K562 (cell line): ENCODE data around the gene PITRM1. TPM values are rescaled to one million over a fixed set of nuclear protein-coding genes. Genes with fewer than 3 reads are reported as not detected.

Experiments used
- ATAC-seq: fragments of 200-7000 bp; cut with Tn5 transposase; 3 replicates; pipeline ENCODE4 v1.9.1; 2020; ENCODE audit warnings: moderate library complexity
- BruUV-seq: library from RNA; stranded (reverse); fragments of 400-500 nt; replicated peaks from 2 replicates; lab custom pipeline; 2021; lab: Mats Ljungman, UMichigan
- CTCF ChIA-PET: fragments of 300-600 bp; formaldehyde crosslinking; extraction: SDS; loops from one replicate; lab custom pipeline; 2021; ENCODE audit warnings: low intra/inter-chr PET ratio; lab: Yijun Ruan, JAX
- POLR2A ChIA-PET: fragments of 300-600, 350-650 bp; sonication (Branson Sonifier 250); formaldehyde crosslinking; extraction: SDS; loops from one replicate; lab custom pipeline; 2021; ENCODE audit warnings: antibody characterized with exemption, inconsistent platforms; lab: Yijun Ruan, JAX
- DNase-seq, 4 experiments: peaks; one replicate each; pipeline versions ENCODE4 v3.0.0 to v3.0.0-alpha.2; 2011 to 2018; ENCODE audit warnings: low spot score in 3 of 4, mixed read lengths in 3 of 4; ENCODE audit errors: extremely low read depth in 1 of 4
- FAIRE-seq: peaks from 2 replicates; lab custom pipeline; 2011; peaks lifted over from hg19 to GRCh38; lab: Jason Lieb, UNC
- H2AFZ ChIP-seq: 2 replicates; pipeline ENCODE4 v1.6.0; 2011; ENCODE audit warnings: low read depth, low read length, control low read depth, inconsistent platforms
- H3K27ac ChIP-seq: fragments of 200-600 bp; 3 replicates; pipeline ENCODE4 v1.8.0; 2011; ENCODE audit warnings: low read depth, mild to moderate bottlenecking, control low read depth, inconsistent platforms, low read length, moderate library complexity, mixed read lengths; ENCODE audit errors: extremely low read depth
- H3K27me3 ChIP-seq, 2 experiments: fragments of 300-600 bp in 1 of 2; 2 replicates in 1 of 2; 3 replicates in 1 of 2; pipeline versions ENCODE4 v1.6.0 to v1.8.0; 2011; ENCODE audit warnings: inconsistent platforms in 2 of 2, low read length in 2 of 2, mild to moderate bottlenecking in 1 of 2, mixed read lengths in 1 of 2, moderate library complexity in 1 of 2; ENCODE audit not compliant: control insufficient read depth in 2 of 2, insufficient read depth in 2 of 2
- H3K36me3 ChIP-seq: fragments of 300-600 bp; 3 replicates; pipeline ENCODE4 v1.8.0; 2011; ENCODE audit warnings: mild to moderate bottlenecking, low read length, inconsistent platforms; ENCODE audit not compliant: control insufficient read depth, insufficient read depth
- H3K4me1 ChIP-seq, 2 experiments: fragments of 200-600 bp in 1 of 2; replicated peaks in 1 of 2; 2 replicates in 1 of 2; 3 replicates in 1 of 2; pipeline versions ENCODE4 v1.5.1 to v1.8.0; 2011; ENCODE audit warnings: inconsistent platforms in 2 of 2, low read length in 2 of 2, mild to moderate bottlenecking in 1 of 2, mixed read lengths in 1 of 2, moderate library complexity in 1 of 2; ENCODE audit not compliant: control insufficient read depth in 2 of 2, insufficient read depth in 2 of 2
- H3K4me2 ChIP-seq: 2 replicates; pipeline ENCODE4 v1.6.1; 2011; ENCODE audit warnings: low read length, control low read depth, inconsistent platforms, mixed read lengths; ENCODE audit not compliant: insufficient read depth
- H3K4me3 ChIP-seq: fragments of 200-600 bp; sonication (generic), shearing (Covaris generic); 2 replicates; pipeline ENCODE4 v1.5.1; 2016; ENCODE audit warnings: control low read depth, inconsistent platforms
- H3K79me2 ChIP-seq: fragments of 200-600 bp; 3 replicates; pipeline ENCODE4 v1.8.0; 2011; ENCODE audit warnings: low read length, inconsistent platforms; ENCODE audit not compliant: control insufficient read depth, insufficient read depth
- H3K9ac ChIP-seq, 2 experiments: 2 replicates each; pipeline versions ENCODE4 v1.6.0 to v1.6.1; 2011; ENCODE audit warnings: low read depth in 2 of 2, low read length in 2 of 2, control low read depth in 1 of 2, inconsistent platforms in 1 of 2, mild to moderate bottlenecking in 1 of 2, mixed read lengths in 1 of 2; ENCODE audit not compliant: insufficient read depth in 1 of 2
- H3K9me1 ChIP-seq: one replicate; pipeline ENCODE4 v1.6.0; 2011; ENCODE audit warnings: inconsistent platforms, mild to moderate bottlenecking, low read length, moderate library complexity; ENCODE audit not compliant: control insufficient read depth, insufficient read depth
- H3K9me3 ChIP-seq: replicated peaks from 2 replicates; pipeline ENCODE4 v1.5.1; 2011; ENCODE audit warnings: low read depth, low read length, inconsistent platforms; ENCODE audit not compliant: control insufficient read depth, insufficient read depth
- H4K20me1 ChIP-seq: replicated peaks from 2 replicates; pipeline ENCODE4 v1.6.1; 2011; ENCODE audit warnings: low read length, inconsistent platforms, mixed read lengths; ENCODE audit not compliant: control insufficient read depth, insufficient read depth
- ADNP ChIP-seq: fragments of 200-800 bp; sonication (Bioruptor generic); IDR thresholded peaks from 2 replicates; pipeline ENCODE4 v1.6.1; 2016; ENCODE audit warnings: missing genetic modification characterization, missing compliant biosample characterization
- ASH1L ChIP-seq: fragments of 450-650 bp; IDR thresholded peaks from 2 replicates; pipeline ENCODE4 v1.6.1; 2018; ENCODE audit warnings: borderline replicate concordance, mild to moderate bottlenecking, low read depth; ENCODE audit not compliant: partially characterized antibody
- CHAMP1 ChIP-seq: fragments of 450-650 bp; IDR thresholded peaks from 2 replicates; pipeline ENCODE4 v1.6.1; 2016; ENCODE audit warnings: mild to moderate bottlenecking
- CTBP1 ChIP-seq: fragments of 450-650 bp; IDR thresholded peaks from 2 replicates; pipeline ENCODE4 v1.6.1; 2016; ENCODE audit warnings: borderline replicate concordance
- GATAD2A ChIP-seq: fragments of 450-650 bp; IDR thresholded peaks from 2 replicates; pipeline ENCODE4 v1.6.1; 2017
- MCM3 ChIP-seq: fragments of 450-650 bp; IDR thresholded peaks from 2 replicates; pipeline ENCODE4 v1.6.1; 2016
- POLR2H ChIP-seq: IDR thresholded peaks from 2 replicates; pipeline ENCODE4 v1.6.1; 2016; ENCODE audit warnings: missing genetic modification characterization, low read depth, mild to moderate bottlenecking, control low read depth, missing compliant biosample characterization, moderate library complexity
- U2AF1 ChIP-seq: fragments of 200-400 bp; formaldehyde crosslinking; optimal IDR thresholded peaks from 2 replicates; pipeline ENCODE3; 2017; ENCODE audit warnings: mild to moderate bottlenecking, low read depth, low read length, moderate library complexity
- ZNF780A ChIP-seq: fragments of 250-450 bp; sonication (Bioruptor Pico); IDR thresholded peaks from 2 replicates; pipeline ENCODE4 v1.5.0; 2021; ENCODE audit warnings: mild to moderate bottlenecking
- WGBS: fragments of 100-300 bp; shearing (Covaris generic); methylation state at CpG from one replicate; pipeline ENCODE4 v1.1.6; 2016; ENCODE audit warnings: low coverage, mixed read lengths; ENCODE audit not compliant: insufficient coverage; ENCODE audit errors: missing lambda C conversion rate; 5-methylcytosine and 5-hydroxymethylcytosine counted together
- in situ Hi-C: fragments of 300-500 bp; cut with MboI; formaldehyde crosslinking; loops from 4 replicates; pipeline ENCODE4 v1.15.0; 2018; ENCODE audit warnings: inconsistent platforms, mixed read lengths
- intact Hi-C: fragments of 100-400 bp; cut with micrococcal nuclease; formaldehyde crosslinking; loops from 2 replicates; pipeline ENCODE4 v1.14.2; 2022
- polyA plus RNA-seq, 8 experiments: library from polyadenylated mRNA; depleted of rRNA in 4 of 8; stranded (reverse) in 5 of 8; unstranded in 3 of 8; fragments of >200 nt; fragmentation: Nextera tagmentation in 2 of 8; fragmentation: Illumina TruSeq in 1 of 8; extraction: Ambion mirVana in 2 of 8; extraction: Trizol in 1 of 8; gene quantifications; 2 replicates each; pipeline versions ENCODE4 v1.2.1 to v1.2.3, GENCODE V29; 2011 to 2014; ENCODE audit warnings: inconsistent platforms in 1 of 8, missing spikeins in 1 of 8
- total RNA-seq, 7 experiments: library from RNA; depleted of rRNA in 6 of 7; stranded (reverse); fragments of >200 nt in 6 of 7; fragmentation: Illumina TruSeq in 2 of 7; extraction: Trizol in 2 of 7; gene quantifications; 2 replicates each; pipeline versions ENCODE4 v1.2.1 to v1.2.3, GENCODE V29; 2011 to 2021; ENCODE audit warnings: low replicate concordance in 1 of 7
- TF ChIP-seq, protein P1 (sequence below), 2 experiments: fragments of 450-650 bp; conservative IDR thresholded peaks; 2 replicates each; pipeline ENCODE4 v1.6.1; 2017; ENCODE audit warnings: mild to moderate bottlenecking in 2 of 2, moderate library complexity in 2 of 2
- TF ChIP-seq, protein P2 (sequence below): sonication (generic); formaldehyde crosslinking; IDR thresholded peaks from 2 replicates; pipeline ENCODE4 v1.8.0; 2023; ENCODE audit warnings: missing genetic modification reagents, mild to moderate bottlenecking, borderline replicate concordance
- TF ChIP-seq, protein P3 (sequence below): fragments of 250-450 bp; sonication (Bioruptor Pico); IDR thresholded peaks from 2 replicates; pipeline ENCODE4 v1.4.0; 2020

PITRM1 gene
- total and polyA plus RNA-seq, 9 of the 15 experiments (the other 6 are each of a cell fraction or from before 2014, with no cell fraction given): 21.1 to 70.4 (median 39.7) TPM

- WGBS: 1% methylated on average over 8 of the region's 8 CpGs
- no peak overlapping the region for H3K27ac ChIP-seq
- H4K20me1 ChIP-seq: peaks cover 7% of the 10 kb centered on the region; the same call in 1 of the 2 replicates
- no peak overlapping the region for H3K9ac ChIP-seq
- no peaks in the 10 kb centered on the region for H3K79me2 ChIP-seq
- ChIA-PET CTCF (no interaction called here), POLR2A (interaction anchor here (0.8 kb wide), 1 partner anchor 578 kb away, joined by 3 read pairs; the partner anchor contains the start of gene KLF6)
- FAIRE-seq: no peak
- DNase-seq: no peak
- H2AFZ ChIP-seq: no peak overlapping the region
- H3K9me1 ChIP-seq: no peaks in the 10 kb centered on the region
- H3K4me3 ChIP-seq: no peak overlapping the region
- ATAC-seq: no peak
- no peaks in the 10 kb centered on the region for H3K36me3 ChIP-seq
- in situ Hi-C loops: loop anchor here (25.0 kb wide), 1 partner anchor 1555 kb away; no protein-coding TSS in a partner anchor
- H3K27me3 ChIP-seq: peaks cover 31 to 54% of the 10 kb centered on the region in 2 experiments
- H3K4me1 ChIP-seq: peaks cover 0 to 5% of the 10 kb centered on the region in 2 experiments; a peak in 3 of 5 replicates
- no peaks in the 10 kb centered on the region for H3K9me3 ChIP-seq
- no TSS peak for BruUV-seq
- H3K4me2 ChIP-seq: no peak overlapping the region
- intact Hi-C loops: no loop called here
- TF ChIP-seq ASH1L (no peak), ZNF780A (no peak), ADNP (tag) (no peak), U2AF1 (no peak), CTBP1 (no peak), GATAD2A (no peak), MCM3 (no peak), CHAMP1 (no peak), POLR2H (tag) (no peak)
- TF ChIP-seq, protein P1, sequence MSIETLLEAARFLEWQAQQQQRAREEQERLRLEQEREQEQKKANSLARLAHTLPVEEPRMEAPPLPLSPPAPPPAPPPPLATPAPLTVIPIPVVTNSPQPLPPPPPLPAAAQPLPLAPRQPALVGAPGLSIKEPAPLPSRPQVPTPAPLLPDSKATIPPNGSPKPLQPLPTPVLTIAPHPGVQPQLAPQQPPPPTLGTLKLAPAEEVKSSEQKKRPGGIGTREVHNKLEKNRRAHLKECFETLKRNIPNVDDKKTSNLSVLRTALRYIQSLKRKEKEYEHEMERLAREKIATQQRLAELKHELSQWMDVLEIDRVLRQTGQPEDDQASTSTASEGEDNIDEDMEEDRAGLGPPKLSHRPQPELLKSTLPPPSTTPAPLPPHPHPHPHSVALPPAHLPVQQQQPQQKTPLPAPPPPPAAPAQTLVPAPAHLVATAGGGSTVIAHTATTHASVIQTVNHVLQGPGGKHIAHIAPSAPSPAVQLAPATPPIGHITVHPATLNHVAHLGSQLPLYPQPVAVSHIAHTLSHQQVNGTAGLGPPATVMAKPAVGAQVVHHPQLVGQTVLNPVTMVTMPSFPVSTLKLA (conservative IDR thresholded peaks at IDR 0.05): no peak
- TF ChIP-seq, protein P2, sequence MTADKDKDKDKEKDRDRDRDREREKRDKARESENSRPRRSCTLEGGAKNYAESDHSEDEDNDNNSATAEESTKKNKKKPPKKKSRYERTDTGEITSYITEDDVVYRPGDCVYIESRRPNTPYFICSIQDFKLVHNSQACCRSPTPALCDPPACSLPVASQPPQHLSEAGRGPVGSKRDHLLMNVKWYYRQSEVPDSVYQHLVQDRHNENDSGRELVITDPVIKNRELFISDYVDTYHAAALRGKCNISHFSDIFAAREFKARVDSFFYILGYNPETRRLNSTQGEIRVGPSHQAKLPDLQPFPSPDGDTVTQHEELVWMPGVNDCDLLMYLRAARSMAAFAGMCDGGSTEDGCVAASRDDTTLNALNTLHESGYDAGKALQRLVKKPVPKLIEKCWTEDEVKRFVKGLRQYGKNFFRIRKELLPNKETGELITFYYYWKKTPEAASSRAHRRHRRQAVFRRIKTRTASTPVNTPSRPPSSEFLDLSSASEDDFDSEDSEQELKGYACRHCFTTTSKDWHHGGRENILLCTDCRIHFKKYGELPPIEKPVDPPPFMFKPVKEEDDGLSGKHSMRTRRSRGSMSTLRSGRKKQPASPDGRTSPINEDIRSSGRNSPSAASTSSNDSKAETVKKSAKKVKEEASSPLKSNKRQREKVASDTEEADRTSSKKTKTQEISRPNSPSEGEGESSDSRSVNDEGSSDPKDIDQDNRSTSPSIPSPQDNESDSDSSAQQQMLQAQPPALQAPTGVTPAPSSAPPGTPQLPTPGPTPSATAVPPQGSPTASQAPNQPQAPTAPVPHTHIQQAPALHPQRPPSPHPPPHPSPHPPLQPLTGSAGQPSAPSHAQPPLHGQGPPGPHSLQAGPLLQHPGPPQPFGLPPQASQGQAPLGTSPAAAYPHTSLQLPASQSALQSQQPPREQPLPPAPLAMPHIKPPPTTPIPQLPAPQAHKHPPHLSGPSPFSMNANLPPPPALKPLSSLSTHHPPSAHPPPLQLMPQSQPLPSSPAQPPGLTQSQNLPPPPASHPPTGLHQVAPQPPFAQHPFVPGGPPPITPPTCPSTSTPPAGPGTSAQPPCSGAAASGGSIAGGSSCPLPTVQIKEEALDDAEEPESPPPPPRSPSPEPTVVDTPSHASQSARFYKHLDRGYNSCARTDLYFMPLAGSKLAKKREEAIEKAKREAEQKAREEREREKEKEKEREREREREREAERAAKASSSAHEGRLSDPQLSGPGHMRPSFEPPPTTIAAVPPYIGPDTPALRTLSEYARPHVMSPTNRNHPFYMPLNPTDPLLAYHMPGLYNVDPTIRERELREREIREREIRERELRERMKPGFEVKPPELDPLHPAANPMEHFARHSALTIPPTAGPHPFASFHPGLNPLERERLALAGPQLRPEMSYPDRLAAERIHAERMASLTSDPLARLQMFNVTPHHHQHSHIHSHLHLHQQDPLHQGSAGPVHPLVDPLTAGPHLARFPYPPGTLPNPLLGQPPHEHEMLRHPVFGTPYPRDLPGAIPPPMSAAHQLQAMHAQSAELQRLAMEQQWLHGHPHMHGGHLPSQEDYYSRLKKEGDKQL: no peak
- TF ChIP-seq, protein P3, sequence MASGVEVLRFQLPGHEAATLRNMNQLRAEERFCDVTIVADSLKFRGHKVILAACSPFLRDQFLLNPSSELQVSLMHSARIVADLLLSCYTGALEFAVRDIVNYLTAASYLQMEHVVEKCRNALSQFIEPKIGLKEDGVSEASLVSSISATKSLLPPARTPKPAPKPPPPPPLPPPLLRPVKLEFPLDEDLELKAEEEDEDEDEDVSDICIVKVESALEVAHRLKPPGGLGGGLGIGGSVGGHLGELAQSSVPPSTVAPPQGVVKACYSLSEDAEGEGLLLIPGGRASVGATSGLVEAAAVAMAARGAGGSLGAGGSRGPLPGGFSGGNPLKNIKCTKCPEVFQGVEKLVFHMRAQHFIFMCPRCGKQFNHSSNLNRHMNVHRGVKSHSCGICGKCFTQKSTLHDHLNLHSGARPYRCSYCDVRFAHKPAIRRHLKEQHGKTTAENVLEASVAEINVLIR: no peak
These were observed 34.8 kb upstream of the PITRM1 start for GRCh38 chr10:3207351-3207750.
